Measurements from ENCODE around the gene ADCK1.

DNA sequence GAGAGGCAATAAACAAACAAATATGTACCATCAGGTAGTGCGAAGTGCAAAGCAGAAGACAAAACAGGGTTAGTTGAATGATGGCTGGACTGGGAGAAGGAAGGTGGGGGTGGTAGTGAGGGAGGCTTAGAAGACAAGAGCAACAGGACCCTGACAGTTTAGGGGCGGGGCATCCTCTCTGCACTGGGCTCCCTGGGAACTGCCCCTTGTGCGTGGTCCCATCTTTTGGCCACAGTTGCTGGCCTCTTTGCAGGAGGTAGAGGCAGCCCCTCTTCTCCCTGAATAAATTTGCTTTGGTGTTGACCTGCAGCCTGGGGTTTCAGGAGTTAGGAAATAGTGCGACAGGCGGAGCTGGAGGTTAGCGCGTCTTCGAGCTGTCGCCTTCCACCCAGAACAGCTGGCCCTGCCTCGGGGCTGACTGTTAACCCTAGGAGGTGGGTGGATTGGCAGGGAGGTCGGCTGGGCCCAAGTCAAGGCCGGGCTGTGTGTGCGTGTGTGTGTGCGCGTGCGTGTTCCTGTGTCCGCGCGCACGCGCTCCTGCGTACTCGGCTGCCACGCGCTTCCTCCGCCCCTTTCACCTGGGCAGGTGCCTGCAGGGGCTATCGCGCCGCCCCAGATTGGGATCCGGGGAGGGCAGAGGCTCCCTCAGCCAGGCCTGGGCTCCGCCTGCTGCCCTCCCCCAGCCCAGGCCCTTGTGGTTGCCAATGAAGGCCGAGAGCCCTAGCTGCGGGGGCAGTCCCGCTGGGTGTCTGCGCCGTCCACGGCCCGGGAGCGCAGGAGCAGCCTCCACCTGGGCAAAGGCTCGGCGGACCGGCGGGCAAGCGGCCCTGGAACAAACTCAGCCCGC, 180.8 kb downstream of the ADCK1 start:
- TF ChIP-seq, protein P1, sequence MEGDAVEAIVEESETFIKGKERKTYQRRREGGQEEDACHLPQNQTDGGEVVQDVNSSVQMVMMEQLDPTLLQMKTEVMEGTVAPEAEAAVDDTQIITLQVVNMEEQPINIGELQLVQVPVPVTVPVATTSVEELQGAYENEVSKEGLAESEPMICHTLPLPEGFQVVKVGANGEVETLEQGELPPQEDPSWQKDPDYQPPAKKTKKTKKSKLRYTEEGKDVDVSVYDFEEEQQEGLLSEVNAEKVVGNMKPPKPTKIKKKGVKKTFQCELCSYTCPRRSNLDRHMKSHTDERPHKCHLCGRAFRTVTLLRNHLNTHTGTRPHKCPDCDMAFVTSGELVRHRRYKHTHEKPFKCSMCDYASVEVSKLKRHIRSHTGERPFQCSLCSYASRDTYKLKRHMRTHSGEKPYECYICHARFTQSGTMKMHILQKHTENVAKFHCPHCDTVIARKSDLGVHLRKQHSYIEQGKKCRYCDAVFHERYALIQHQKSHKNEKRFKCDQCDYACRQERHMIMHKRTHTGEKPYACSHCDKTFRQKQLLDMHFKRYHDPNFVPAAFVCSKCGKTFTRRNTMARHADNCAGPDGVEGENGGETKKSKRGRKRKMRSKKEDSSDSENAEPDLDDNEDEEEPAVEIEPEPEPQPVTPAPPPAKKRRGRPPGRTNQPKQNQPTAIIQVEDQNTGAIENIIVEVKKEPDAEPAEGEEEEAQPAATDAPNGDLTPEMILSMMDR (IDR thresholded peaks at IDR 0.05) = no peak
- no peak for TF ChIP-seq POLR2A (IDR thresholded peaks at IDR 0.05)
- no peak for TF ChIP-seq EP300 (IDR thresholded peaks at IDR 0.05)

Measured in upper lobe of left lung (tissue), 4 donors.